ENCODE data around the gene FSTL4.

FSTL4 gene

DNA sequence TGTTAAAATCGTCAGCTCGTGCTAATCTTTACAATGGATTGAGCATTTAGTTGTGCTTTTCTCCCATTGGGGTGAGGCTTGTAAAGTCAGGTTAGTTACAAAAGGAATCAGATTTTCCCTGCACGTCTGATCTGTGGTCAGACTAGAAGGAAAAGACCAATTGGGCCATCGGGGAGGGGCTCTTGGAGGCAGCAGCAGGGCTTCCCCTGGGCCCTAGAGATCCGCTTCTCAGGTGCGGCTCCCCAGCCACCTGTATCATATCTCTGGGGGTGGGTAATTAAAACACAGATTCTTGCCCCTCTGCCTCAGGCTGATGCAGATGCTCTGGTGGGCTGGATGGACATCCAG is 360.2 kb downstream of the FSTL4 start:
- DNase-seq = no peak

DNA sequence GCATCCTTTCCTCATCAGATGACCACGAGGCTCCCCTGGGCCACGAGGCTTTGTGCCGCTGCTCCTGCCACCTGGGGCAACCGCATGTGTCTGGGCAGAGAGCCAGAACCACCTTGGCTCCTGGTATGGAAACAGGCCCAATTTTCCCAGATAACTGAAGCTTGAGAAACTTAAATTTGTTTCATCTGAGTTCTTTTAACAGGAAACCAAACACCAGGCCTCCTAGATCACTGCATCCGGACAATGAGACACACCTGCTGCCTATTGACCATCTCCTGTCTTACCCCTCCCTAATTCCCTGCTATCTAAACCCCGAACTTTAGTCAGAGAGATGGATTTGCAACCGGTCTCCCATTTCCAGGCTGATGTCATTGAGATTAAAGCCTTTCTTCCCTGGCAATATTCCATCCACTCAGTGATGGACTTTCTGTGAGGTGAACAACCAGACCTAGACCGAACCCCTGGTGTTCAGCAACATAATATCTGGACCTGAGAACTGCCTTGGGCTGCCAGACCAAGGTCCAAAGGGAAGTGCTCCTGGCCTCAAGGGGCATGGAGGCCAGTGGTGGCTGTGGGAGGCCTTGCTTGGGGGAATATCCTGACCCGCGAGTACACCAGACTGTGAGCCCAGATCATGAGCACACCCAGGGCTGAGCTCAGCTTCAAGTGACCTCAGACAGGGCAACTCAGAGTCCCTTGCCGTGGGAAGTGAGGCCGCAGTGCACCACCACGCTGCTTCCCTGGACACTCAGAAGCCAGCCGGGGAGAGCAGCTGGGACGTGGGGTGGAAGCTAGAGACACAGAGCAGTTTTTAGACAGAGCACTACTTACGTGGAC is 360.8 kb downstream of the FSTL4 start:
- no peak for DNase-seq

DNA sequence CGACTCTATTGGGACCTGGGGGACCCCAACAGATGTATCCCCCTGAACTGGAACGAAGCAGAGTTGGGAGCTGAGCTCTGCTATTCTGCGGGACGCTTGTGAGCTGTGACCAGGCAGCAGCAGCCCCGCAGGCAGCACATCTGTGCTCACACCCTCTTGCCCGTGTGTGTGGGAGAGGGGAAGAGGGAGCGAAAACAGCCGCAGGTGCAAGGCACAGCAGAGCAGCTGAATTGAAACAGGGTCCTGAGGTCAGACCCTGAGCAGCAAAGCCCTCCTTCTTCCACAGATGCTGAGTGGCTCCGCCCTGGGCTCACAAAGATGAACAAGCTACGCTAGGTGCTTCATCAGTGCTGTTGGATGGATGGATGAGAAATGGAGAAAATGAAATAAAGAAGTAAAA is 361.8 kb downstream of the FSTL4 start:
- DNase-seq = no peak

DNA sequence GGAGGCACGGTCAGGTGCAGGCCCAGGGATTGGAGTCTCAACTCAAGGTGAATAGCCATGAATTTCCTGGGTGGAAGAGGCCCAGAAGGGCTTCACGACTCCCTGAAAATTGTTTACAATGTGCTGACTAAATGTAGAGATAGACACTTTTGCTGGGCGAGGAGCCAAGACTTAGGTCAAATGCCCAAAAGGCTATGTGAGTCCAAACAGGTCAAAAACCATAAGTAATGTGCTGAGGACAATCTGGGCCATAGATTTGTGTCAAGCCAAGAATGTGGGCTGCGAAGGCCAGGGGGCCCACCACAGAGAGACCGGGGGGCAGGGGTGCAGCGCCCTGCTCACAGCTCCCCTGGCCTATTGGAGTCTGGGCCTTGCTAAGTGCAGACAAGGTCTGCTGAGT is 362.7 kb downstream of the FSTL4 start:
- DNase-seq = peak; percentile 70

DNA sequence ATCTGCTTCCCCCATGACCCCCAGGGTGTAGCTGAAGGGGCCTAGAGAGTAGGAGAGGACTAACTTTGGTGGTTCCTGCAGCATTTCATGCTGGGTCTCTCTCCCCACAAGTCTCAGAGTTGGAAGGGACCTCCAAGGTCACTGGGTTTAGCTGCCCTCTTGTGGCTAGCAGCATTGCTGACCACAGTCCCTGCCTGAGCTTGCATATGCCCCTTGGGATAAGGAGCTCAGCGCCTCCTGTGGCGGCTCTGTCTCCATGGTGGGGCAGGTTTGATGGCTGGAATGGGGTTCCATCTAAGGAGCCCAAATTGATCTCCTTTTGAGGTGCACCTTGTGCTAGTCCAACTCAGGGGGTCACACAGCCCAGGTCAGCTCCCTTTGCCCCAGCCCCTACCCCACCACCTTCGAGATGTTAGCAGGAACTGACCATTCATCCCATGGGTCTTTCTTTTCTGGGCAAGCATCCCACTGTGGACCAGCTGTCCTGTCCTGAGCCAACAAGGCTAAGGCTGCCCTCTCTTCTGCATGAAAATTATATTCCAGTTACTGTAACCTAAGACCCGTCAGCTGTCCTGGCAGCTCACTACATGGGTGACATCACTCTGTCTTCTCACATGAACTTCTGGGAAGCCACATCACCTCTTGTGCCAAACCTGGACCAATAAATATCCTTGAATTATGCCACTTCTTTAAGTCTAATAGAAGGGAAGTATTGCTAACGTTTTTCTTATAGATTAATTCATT is 364.3 kb downstream of the FSTL4 start:
- DNase-seq = peak; percentile 82

GRCh38 chr5:133247151-133247709 is 365.1 kb downstream of the FSTL4 start:
- peak; percentile 89 for DNase-seq

- DNase-seq = peak; percentile 48
These were observed 365.8 kb downstream of the FSTL4 start for GRCh38 chr5:133246376-133247150.

GRCh38 chr5:133246053-133246370 is 366.3 kb downstream of the FSTL4 start:
- no peak for DNase-seq

DNA sequence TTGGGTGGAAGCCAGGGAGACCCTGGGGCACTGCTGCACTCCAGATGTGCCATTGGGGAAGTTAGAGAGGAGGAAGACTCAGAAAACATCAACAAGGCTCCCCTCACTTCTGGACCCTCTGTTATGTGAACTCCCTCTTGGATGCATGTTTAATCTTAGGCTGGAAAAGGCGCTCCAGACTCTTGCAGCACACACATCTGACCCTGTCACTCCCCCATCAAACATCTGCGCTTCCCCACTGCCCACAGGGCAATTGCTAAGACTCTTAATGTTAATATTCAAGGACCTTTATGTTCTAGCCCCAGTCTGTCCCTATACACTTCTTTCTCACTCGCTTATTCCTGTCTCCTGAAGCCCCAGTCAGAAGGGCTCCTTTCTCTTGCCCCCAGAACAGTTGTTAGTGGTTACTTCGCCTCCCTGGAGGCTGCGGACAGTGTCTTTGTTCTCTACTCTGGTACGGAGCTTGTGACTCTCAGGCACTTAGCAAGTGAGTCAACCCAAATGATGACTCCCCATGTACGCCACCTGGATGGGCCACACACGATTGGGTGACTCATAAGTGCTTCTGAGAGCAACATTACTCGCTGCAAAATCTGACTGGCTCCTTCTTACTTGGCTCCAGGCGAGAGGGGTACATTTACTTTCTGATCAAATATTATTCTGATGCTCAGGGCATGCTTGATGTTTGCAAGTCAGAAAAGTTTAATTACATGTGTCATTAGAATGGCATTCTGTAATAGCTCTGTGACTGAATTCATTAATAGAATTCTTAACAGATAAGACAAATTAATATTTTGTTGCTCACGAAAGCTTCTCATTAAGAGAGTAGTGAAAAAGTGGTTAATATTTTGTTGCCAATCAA is 366.9 kb downstream of the FSTL4 start:
- DNase-seq = peak; percentile 63

DNA sequence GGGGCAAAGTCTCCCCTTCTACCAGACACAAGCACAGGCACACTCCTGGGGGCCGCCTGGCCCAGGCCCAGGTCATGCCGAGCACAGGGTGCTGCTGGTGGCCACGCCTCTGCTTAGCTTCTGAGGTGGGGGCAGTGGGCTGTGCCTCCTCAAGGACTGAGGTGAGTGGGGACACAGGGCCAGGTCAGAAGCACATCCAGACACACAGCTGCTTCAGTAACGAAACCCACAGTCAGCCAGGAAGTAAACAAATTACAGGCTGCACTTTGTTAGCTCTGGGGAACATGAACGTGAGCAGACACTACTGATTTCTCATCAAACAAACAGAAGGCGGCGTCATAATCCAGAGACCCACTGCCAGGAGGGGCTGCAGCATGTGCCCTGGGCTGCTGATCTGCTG is 368.1 kb downstream of the FSTL4 start:
- DNase-seq = peak; percentile 37

DNA sequence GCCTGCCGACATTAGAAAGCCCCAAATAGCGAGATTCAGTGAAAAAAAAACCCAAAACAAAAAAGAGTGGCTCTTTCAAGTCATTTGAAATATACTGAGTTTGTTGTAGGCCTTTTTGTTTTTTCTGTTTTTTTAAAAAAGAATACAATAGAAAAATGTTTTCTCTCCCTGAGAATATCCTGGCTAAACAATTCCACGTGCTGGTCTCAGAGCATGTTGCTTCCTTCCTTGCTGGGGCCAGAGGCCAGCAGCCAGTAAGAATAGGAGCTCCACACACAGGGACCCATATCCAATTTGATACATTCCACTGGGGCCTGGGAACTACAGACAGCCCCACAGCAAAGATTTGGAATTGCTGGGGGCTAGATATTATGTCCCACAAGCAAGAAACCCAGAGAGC is 369.1 kb downstream of the FSTL4 start:
- DNase-seq = no peak

GRCh38 chr5:133242221-133242835 is 370.0 kb downstream of the FSTL4 start:
- DNase-seq = no peak

DNA sequence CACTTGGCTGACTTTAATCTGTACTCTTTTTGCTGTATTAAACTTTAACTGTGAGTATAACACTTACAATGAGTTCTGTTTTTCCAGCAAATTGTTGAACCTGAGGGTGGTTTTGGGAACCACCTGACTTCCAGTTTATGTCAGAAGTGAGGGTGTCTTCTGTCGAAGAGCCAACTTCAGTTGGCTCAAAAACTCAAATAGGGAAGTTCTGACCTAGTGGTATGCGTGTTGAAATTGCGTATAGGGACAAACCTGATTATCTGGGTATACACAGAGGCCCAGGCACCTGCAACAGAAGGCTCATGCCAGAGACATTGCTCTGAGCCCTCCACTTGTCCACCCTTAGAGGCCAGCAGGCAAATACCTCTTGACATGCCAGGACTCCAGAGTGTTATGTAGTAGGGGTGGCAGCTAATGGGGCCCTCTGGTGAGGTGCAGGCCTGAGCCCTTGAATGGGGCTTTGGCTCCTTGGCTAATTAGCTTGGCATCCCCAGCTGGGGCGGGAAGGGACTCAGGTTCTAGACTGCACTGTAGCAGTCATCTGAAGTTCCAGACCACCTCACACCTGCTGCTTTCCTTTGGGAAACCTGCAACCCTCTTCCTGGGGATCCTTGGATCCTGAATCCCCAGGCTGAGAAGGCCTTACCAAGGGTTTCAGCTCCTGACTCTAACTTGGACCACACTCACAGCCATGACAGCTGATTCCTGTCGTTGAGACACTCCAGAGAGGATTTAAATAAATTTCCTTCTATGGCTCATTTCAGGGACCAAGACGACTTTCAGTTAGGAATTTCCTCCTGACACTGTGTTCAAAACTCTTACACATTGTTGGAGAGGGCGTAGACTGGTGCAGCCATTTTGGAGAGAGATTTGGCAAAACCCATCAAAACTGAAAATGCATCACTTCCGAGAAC is 370.9 kb downstream of the FSTL4 start:
- peak; percentile 67 for DNase-seq

DNA sequence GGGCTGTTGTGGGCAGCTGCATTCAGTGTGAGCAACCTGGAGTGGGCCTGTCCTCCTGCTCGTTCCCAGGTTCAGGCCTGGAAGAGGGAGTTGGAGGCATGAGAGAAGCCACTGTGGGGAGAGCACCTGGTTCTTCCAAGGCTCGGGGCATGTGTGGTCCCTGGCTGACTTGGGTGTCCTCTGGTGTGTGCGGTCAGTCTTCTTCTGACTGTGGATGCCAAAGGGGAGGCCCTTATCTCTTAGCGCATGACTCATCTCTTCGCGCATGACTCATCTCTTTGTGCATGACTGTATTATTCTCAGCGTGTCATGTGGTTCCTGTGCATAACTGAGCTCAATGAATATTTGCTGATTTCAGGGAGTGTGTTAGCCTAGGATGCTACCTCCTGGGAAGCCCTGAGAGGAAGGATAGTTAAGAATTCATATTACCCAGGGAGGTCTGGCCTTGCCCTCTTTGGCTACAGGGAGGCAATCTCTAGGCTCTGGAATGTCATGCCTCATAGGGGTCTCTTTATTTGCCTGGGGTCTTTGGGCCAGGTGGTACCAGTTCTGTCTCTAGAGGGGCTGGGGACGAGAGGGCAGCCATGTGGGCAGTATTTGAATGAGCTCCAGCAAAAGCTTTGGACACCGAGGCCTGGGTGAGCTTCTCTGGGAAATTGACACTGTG is 371.8 kb downstream of the FSTL4 start:
- peak; percentile 97 for DNase-seq

DNA sequence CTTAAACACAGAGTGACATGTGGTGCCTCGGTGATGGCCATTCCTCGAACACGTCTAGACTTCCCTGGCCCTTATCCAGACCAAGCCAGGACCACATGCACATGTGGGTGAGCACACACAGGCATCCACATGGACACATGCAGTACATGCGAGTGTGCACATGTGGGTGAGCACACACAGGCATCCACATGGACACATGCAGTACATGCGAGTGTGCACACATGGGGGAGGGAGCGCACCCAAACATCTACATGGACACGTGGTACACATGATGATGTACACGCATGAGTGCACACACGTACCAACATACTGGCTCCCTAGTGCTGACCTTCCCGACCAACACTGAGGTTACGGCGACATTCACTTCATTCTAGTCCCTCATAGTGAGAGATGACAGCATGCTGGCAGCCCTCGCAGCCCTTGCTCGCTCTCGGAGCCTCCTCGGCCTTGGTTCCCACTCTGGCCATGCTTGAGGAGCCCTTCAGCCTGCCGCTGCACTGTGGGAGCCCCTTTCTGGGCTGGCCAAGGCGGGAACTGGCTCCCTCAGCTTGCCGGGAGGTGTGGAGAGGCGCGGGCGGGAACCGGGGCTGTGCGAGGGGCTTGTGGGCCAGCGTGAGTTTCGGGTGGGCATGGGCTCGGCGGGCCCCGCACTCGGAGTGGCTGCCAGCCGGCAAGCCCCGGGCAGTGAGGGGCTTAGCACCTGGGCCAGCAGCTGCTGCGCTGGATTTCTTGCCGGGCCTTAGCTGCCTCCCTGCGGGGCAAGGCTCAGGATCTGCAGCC is 373.7 kb downstream of the FSTL4 start:
- no peak for DNase-seq

- DNase-seq = no peak
These were observed 375.4 kb downstream of the FSTL4 start for GRCh38 chr5:133236976-133237375.

GRCh38 chr5:133236541-133236951 is 375.8 kb downstream of the FSTL4 start:
- DNase-seq = no peak

DNA sequence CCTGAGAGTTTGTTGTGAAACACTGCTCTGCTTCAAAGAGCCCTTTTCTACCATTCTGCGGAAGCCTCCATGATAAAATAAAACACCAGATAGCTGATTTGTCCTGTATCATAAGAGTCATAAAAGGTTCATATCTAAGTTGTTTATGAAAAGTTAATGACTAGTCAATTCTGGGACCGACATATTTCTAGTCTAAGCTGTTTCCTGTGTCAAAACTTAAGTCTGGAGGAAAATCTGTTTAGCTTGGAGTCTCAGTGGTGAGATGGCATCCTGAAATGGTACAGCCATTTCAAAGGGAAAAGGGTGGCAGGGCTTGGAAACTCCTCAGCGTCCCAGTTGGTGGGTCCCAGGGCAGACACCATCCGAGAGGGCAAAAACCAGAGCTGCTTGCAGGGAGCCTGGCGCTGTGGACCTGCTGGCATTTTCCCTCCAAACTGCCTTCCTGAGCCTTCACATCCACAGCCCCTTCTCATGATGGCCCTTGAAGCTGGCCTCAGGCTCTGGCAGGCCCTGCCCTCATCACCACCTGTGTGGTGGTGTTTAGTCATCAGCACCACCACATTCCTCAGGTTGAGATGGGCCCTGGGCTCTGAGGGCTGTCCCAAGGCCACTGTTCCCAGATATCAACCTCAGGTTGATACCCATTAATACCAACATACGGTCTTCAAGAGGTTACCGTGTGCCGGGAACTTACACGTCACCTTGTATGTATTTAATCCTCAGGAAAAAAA is 376.5 kb downstream of the FSTL4 start:
- DNase-seq = no peak

GRCh38 chr5:133234911-133235310 is 377.4 kb downstream of the FSTL4 start:
- no peak for DNase-seq
